Mononuclear cell (primary cell): ENCODE data around the gene CXCL3. TPM values are rescaled to one million over a fixed set of nuclear protein-coding genes. Genes with fewer than 3 reads are reported as not detected.

ENCODE experiments used
- H3K27me3 ChIP-seq: 2 replicates; pipeline ENCODE4 v1.6.0; 2011; ENCODE audit warnings: low read length, control low read depth; ENCODE audit not compliant: insufficient read depth
- H3K4me1 ChIP-seq: 2 replicates; pipeline ENCODE4 v1.5.1; 2011; ENCODE audit warnings: mild to moderate bottlenecking, low read length, control low read depth; ENCODE audit not compliant: insufficient read depth
- H3K4me3 ChIP-seq: 2 replicates; pipeline ENCODE4 v1.5.1; 2011; ENCODE audit warnings: mild to moderate bottlenecking, low read length, moderate library complexity
- H3K9me3 ChIP-seq: 2 replicates; pipeline ENCODE4 v1.5.1; 2011; ENCODE audit warnings: low read depth, mild to moderate bottlenecking, control low read depth, low read length
- total RNA-seq: library from RNA; depleted of rRNA; stranded (reverse); fragments of >200 nt; gene quantifications from one replicate; pipeline ENCODE4 v1.2.3, GENCODE V29; 2012

Gene CXCL3
- total RNA-seq, 1 donor: 46.6 TPM

- Histone ChIP-seq H3K27me3 (no peaks in the 10 kb centered on the region), H3K4me3 (no peak overlapping the region), H3K4me1 (no peaks in the 10 kb centered on the region), H3K9me3 (no peaks in the 10 kb centered on the region)
Measured at GRCh38 chr4:74009307-74009706, 29.2 kb downstream of the CXCL3 start.

GRCh38 chr4:74006009-74006476, 32.4 kb downstream of the CXCL3 start:
- Histone ChIP-seq H3K4me3 (no peak overlapping the region), H3K27me3 (no peaks in the 10 kb centered on the region), H3K9me3 (no peaks in the 10 kb centered on the region), H3K4me1 (no peaks in the 10 kb centered on the region)

GRCh38 chr4:74005528-74005927, 33.0 kb downstream of the CXCL3 start:
- no peaks in the 10 kb centered on the region for H3K9me3 ChIP-seq
- H3K27me3 ChIP-seq: no peaks in the 10 kb centered on the region
- H3K4me1 ChIP-seq: no peaks in the 10 kb centered on the region
- H3K4me3 ChIP-seq: no peak overlapping the region

- Histone ChIP-seq H3K4me1 (no peaks in the 10 kb centered on the region), H3K27me3 (no peaks in the 10 kb centered on the region), H3K9me3 (no peaks in the 10 kb centered on the region), H3K4me3 (no peak overlapping the region)
Measured at GRCh38 chr4:74004668-74005067, 33.8 kb downstream of the CXCL3 start.

GRCh38 chr4:74000301-74000700, 38.2 kb downstream of the CXCL3 start:
- Histone ChIP-seq H3K4me3 (no peak overlapping the region), H3K9me3 (no peaks in the 10 kb centered on the region), H3K27me3 (peaks cover 19% of the 10 kb centered on the region), H3K4me1 (peaks cover 8% of the 10 kb centered on the region)

- H3K4me3 ChIP-seq: no peak within 1 kb of the TSS
- no peaks in the 10 kb centered on the region for H3K9me3 ChIP-seq
- H3K27me3 ChIP-seq: peaks cover 19% of the 10 kb centered on the region
- peaks cover 8% of the 10 kb centered on the region for H3K4me1 ChIP-seq
Measured at GRCh38 chr4:73998040-73999011, 40.2 kb downstream of the CXCL3 start, which contains the start of gene CXCL5. Gene CXCL5, minus strand, starts transcription at chr4:73998677. Its CDS starts 96 bp downstream, at chr4:73998581.

- Histone ChIP-seq H3K9me3 (no peaks in the 10 kb centered on the region), H3K4me3 (no peak overlapping the region), H3K4me1 (no peaks in the 10 kb centered on the region), H3K27me3 (peaks cover under 1% of the 10 kb centered on the region)
Measured at GRCh38 chr4:73992050-73992449, 46.4 kb downstream of the CXCL3 start.

- no peaks in the 10 kb centered on the region for H3K4me1 ChIP-seq
- H3K4me3 ChIP-seq: no peak overlapping the region
- H3K9me3 ChIP-seq: no peaks in the 10 kb centered on the region
- H3K27me3 ChIP-seq: no peaks in the 10 kb centered on the region
Measured at GRCh38 chr4:73991742-73992000, 46.8 kb downstream of the CXCL3 start.

GRCh38 chr4:73990988-73991741, 47.3 kb downstream of the CXCL3 start:
- Histone ChIP-seq H3K9me3 (no peaks in the 10 kb centered on the region), H3K4me1 (no peaks in the 10 kb centered on the region), H3K4me3 (no peak overlapping the region), H3K27me3 (no peaks in the 10 kb centered on the region)

GRCh38 chr4:73989928-73990327, 48.6 kb downstream of the CXCL3 start:
- Histone ChIP-seq H3K4me1 (no peaks in the 10 kb centered on the region), H3K4me3 (no peak overlapping the region), H3K27me3 (no peaks in the 10 kb centered on the region), H3K9me3 (no peaks in the 10 kb centered on the region)

GRCh38 chr4:73989031-73989430, 49.5 kb downstream of the CXCL3 start:
- H3K27me3 ChIP-seq: no peaks in the 10 kb centered on the region

GRCh38 chr4:73988061-73988460, 50.4 kb downstream of the CXCL3 start, which contains the start of gene PPBP:
Gene PPBP, minus strand, starts transcription at chr4:73988190. Its CDS starts 87 bp downstream, at chr4:73988103.
- Histone ChIP-seq H3K9me3 (no peaks in the 10 kb centered on the region), H3K4me3 (no peak within 1 kb of the TSS), H3K4me1 (no peaks in the 10 kb centered on the region), H3K27me3 (no peaks in the 10 kb centered on the region)

More at GRCh38 chr4:73989031-73989430, 49.5 kb downstream of the CXCL3 start:
- no peak overlapping the region for H3K4me3 ChIP-seq
- no peaks in the 10 kb centered on the region for H3K9me3 ChIP-seq
- H3K4me1 ChIP-seq: no peaks in the 10 kb centered on the region
